ENCODE measurements around the gene IMMP1L. TPM values are rescaled to one million over a fixed set of nuclear protein-coding genes. Genes with fewer than 3 reads are reported as not detected.

The IMMP1L gene
- total RNA-seq, 1 donor from 2014 or later: 17.0 TPM

DNA sequence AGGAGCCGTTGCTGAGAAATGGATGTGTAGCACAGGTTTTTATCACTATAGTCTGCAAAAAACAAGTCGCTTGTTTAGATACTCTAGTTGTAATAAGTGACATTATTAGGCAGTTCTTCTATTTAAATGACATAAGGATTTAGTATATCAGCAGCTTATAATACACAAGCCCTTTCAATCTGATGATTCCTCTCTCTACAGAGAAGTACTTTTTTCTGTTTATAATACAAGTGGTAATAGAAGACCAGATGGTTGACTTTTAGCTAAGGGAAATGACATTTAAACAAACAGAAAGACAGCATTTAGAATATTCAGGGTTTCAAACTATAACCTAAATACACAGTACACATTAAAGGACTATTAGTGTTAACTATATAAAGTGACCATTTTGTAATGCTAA is 60.4 kb downstream of the IMMP1L start:
- no peaks in the 10 kb centered on the region for H3K9me3 Mint-ChIP-seq (ENCODE audit: low read depth)
- DNase-seq (ENCODE audit: low spot score): no peak
- H3K27ac Mint-ChIP-seq (ENCODE audit: unreplicated experiment): no peak overlapping the region
- no peak for TF ChIP-seq CTCF (IDR thresholded peaks at IDR 0.05)
- H3K4me1 Mint-ChIP-seq (ENCODE audit: low read depth): no peaks in the 10 kb centered on the region
- H3K4me3 Mint-ChIP-seq (ENCODE audit: unreplicated experiment): no peak overlapping the region
- H3K27me3 Mint-ChIP-seq (ENCODE audit: low read depth): no peaks in the 10 kb centered on the region
- H3K36me3 Mint-ChIP-seq (ENCODE audit: low read depth): peaks cover 5% of the 10 kb centered on the region

- DNase-seq (ENCODE audit: low spot score): no peak
- no peaks in the 10 kb centered on the region for H3K27me3 Mint-ChIP-seq (ENCODE audit: low read depth)
- H3K4me3 Mint-ChIP-seq (ENCODE audit: unreplicated experiment): no peak overlapping the region
- TF ChIP-seq CTCF (IDR thresholded peaks at IDR 0.05): no peak
- no peaks in the 10 kb centered on the region for H3K9me3 Mint-ChIP-seq (ENCODE audit: low read depth)
- H3K4me1 Mint-ChIP-seq (ENCODE audit: low read depth): peaks cover 7% of the 10 kb centered on the region
- no peaks in the 10 kb centered on the region for H3K36me3 Mint-ChIP-seq (ENCODE audit: low read depth)
- no peak overlapping the region for H3K27ac Mint-ChIP-seq (ENCODE audit: unreplicated experiment)
Observed at GRCh38 chr11:31445621-31446020, 63.8 kb downstream of the IMMP1L start.

DNA sequence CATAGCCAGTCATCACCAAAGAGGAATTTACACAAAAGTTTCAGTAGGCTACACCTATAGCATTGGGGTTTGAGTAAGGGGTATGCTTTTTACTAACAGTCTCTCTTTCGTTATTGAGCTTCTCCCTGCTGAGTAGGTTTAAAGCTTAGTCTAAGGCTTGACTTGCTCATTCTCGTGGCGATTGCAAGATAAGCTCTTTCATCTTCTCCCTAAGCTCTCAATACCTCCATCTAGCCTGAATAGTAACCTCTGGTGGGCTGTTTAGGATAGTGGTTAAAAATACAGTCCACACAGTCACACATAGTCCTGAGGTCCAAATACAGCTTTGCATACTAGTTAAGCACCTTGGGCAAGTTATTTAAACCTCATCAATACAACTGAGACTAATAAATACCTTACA is 65.6 kb downstream of the IMMP1L start:
- Mint-ChIP-seq H3K4me1 (ENCODE audit: low read depth) (peaks cover 12% of the 10 kb centered on the region), H3K27me3 (ENCODE audit: low read depth) (no peaks in the 10 kb centered on the region), H3K27ac (ENCODE audit: unreplicated experiment) (no peak overlapping the region), H3K4me3 (ENCODE audit: unreplicated experiment) (no peak overlapping the region), H3K36me3 (ENCODE audit: low read depth) (no peaks in the 10 kb centered on the region), H3K9me3 (ENCODE audit: low read depth) (peaks cover 3% of the 10 kb centered on the region)
- no peak for TF ChIP-seq CTCF (IDR thresholded peaks at IDR 0.05)
- no peak for DNase-seq (ENCODE audit: low spot score)

GRCh38 chr11:31442086-31442485 is 67.3 kb downstream of the IMMP1L start:
- DNase-seq (ENCODE audit: low spot score): no peak
- no peaks in the 10 kb centered on the region for H3K27me3 Mint-ChIP-seq (ENCODE audit: low read depth)
- no peak overlapping the region for H3K4me3 Mint-ChIP-seq (ENCODE audit: unreplicated experiment)
- TF ChIP-seq CTCF (IDR thresholded peaks at IDR 0.05): no peak
- no peak overlapping the region for H3K27ac Mint-ChIP-seq (ENCODE audit: unreplicated experiment)
- H3K36me3 Mint-ChIP-seq (ENCODE audit: low read depth): no peaks in the 10 kb centered on the region
- H3K4me1 Mint-ChIP-seq (ENCODE audit: low read depth): peaks cover 27% of the 10 kb centered on the region
- H3K9me3 Mint-ChIP-seq (ENCODE audit: low read depth): peaks cover 10% of the 10 kb centered on the region

- TF ChIP-seq CTCF (IDR thresholded peaks at IDR 0.05): no peak
- no peak for DNase-seq (ENCODE audit: low spot score)
- H3K27me3 Mint-ChIP-seq (ENCODE audit: low read depth): no peaks in the 10 kb centered on the region
- peaks cover 32% of the 10 kb centered on the region for H3K4me1 Mint-ChIP-seq (ENCODE audit: low read depth)
- no peak overlapping the region for H3K4me3 Mint-ChIP-seq (ENCODE audit: unreplicated experiment)
- H3K27ac Mint-ChIP-seq (ENCODE audit: unreplicated experiment): no peak overlapping the region
- peaks cover 10% of the 10 kb centered on the region for H3K9me3 Mint-ChIP-seq (ENCODE audit: low read depth)
- H3K36me3 Mint-ChIP-seq (ENCODE audit: low read depth): no peaks in the 10 kb centered on the region
Observed at GRCh38 chr11:31441296-31441695, 68.1 kb downstream of the IMMP1L start.
